K562 (cell line): ENCODE measurements around the gene PLTP. TPM values are rescaled to one million over a fixed set of nuclear protein-coding genes. Genes with fewer than 3 reads are reported as not detected.

Source experiments
- ARID3B ChIP-seq: fragments of 250-450 bp; sonication (Bioruptor Pico); IDR thresholded peaks from 2 replicates; pipeline ENCODE4 v1.4.0; 2020; ENCODE audit warnings: borderline replicate concordance
- CCNT2 ChIP-seq: IDR thresholded peaks from 2 replicates; pipeline ENCODE4 v1.6.1; 2011; ENCODE audit warnings: borderline replicate concordance, low read depth, mild to moderate bottlenecking, moderate library complexity, mixed read lengths, low read length; ENCODE audit not compliant: insufficient read length; ENCODE audit errors: extremely low read depth
- CREM ChIP-seq: IDR thresholded peaks from 2 replicates; pipeline ENCODE4 v1.6.1; 2014; ENCODE audit warnings: antibody characterized with exemption, low read depth
- ETV6 ChIP-seq, 3 experiments: fragments of 150-350 bp in 1 of 3; sonication (generic) in 1 of 3; formaldehyde crosslinking in 1 of 3; IDR thresholded peaks; 2 replicates each; pipeline versions ENCODE4 v1.6.1 to v1.8.0; 2014 to 2022; ENCODE audit warnings: borderline replicate concordance in 2 of 3, low read depth in 2 of 3, antibody characterized with exemption in 1 of 3, low read length in 1 of 3, mild to moderate bottlenecking in 1 of 3, missing genetic modification reagents in 1 of 3
- FOXJ2 ChIP-seq: fragments of 200-800 bp; sonication (Bioruptor generic); IDR thresholded peaks from 2 replicates; pipeline ENCODE4 v1.6.1; 2016; ENCODE audit warnings: missing genetic modification characterization, missing compliant biosample characterization
- FOXK1 ChIP-seq: sonication (generic); formaldehyde crosslinking; IDR thresholded peaks from 2 replicates; pipeline ENCODE4 v1.8.0; 2022; ENCODE audit warnings: missing genetic modification reagents, mild to moderate bottlenecking, borderline replicate concordance
- HDAC1 ChIP-seq, 2 experiments: fragments of 450-650 bp; IDR thresholded peaks; 2 replicates each; pipeline ENCODE4 v1.6.1; 2016 to 2017; ENCODE audit warnings: inconsistent platforms in 1 of 2, mild to moderate bottlenecking in 1 of 2, moderate library complexity in 1 of 2
- IRF2 ChIP-seq: sonication (generic); formaldehyde crosslinking; IDR thresholded peaks from 2 replicates; pipeline ENCODE4 v1.8.1; 2022; ENCODE audit warnings: mild to moderate bottlenecking, missing genetic modification reagents
- NBN ChIP-seq: fragments of 450-650 bp; IDR thresholded peaks from 2 replicates; pipeline ENCODE4 v1.6.1; 2016; ENCODE audit warnings: low read depth, mild to moderate bottlenecking
- NFYB ChIP-seq: IDR thresholded peaks from 2 replicates; pipeline ENCODE4 v1.6.1; 2011; ENCODE audit warnings: mild to moderate bottlenecking, moderate library complexity; ENCODE audit not compliant: insufficient read length; ENCODE audit errors: extremely low read depth
- SMAD4 ChIP-seq: fragments of 250-450 bp; sonication (Bioruptor Pico); conservative IDR thresholded peaks from 2 replicates; pipeline ENCODE4 v1.8.0; 2021; ENCODE audit warnings: inconsistent platforms, mild to moderate bottlenecking, moderate library complexity
- SMARCA5 ChIP-seq: fragments of 450-650 bp; IDR thresholded peaks from 2 replicates; pipeline ENCODE4 v1.6.1; 2016
- TSC22D4 ChIP-seq: fragments of 450-650 bp; IDR thresholded peaks from 2 replicates; pipeline ENCODE4 v1.6.1; 2016; ENCODE audit warnings: missing genetic modification characterization, missing biosample characterization, control low read depth
- ZNF124 ChIP-seq: sonication (generic); formaldehyde crosslinking; IDR thresholded peaks from 2 replicates; pipeline ENCODE4 v1.8.1; 2022; ENCODE audit warnings: missing genetic modification reagents
- ZNF140 ChIP-seq: fragments of 250-450 bp; sonication (Bioruptor Pico); IDR thresholded peaks from 2 replicates; pipeline ENCODE4 v1.8.0; 2021; ENCODE audit warnings: moderate library complexity, mild to moderate bottlenecking, inconsistent platforms
- ZNF41 ChIP-seq: fragments of 250-450 bp; sonication (Bioruptor Pico); conservative IDR thresholded peaks from 2 replicates; pipeline ENCODE4 v1.4.0; 2020; ENCODE audit warnings: mild to moderate bottlenecking
- ZNF449 ChIP-seq: fragments of 250-450 bp; sonication (Bioruptor Pico); IDR thresholded peaks from 2 replicates; pipeline ENCODE4 v1.8.0; 2022; ENCODE audit warnings: moderate library complexity, mild to moderate bottlenecking, inconsistent platforms
- ZNF655 ChIP-seq: fragments of 250-450 bp; sonication (Bioruptor Pico); IDR thresholded peaks from 2 replicates; pipeline ENCODE4 v1.5.0; 2021
- ZNF695 ChIP-seq: fragments of 450-650 bp; formaldehyde crosslinking; IDR thresholded peaks from 2 replicates; pipeline ENCODE4 v1.4.0; 2020; ENCODE audit warnings: mild to moderate bottlenecking, moderate library complexity
- ZNF76 ChIP-seq: fragments of 250-450 bp; sonication (Bioruptor Pico); IDR thresholded peaks from 2 replicates; pipeline ENCODE4 v1.4.0; 2020; ENCODE audit warnings: mild to moderate bottlenecking, moderate library complexity, borderline replicate concordance
- polyA plus RNA-seq, 8 experiments: library from polyadenylated mRNA; depleted of rRNA in 4 of 8; stranded (reverse) in 5 of 8; unstranded in 3 of 8; fragments of >200 nt; fragmentation: Nextera tagmentation in 2 of 8; fragmentation: Illumina TruSeq in 1 of 8; extraction: Ambion mirVana in 2 of 8; extraction: Trizol in 1 of 8; gene quantifications; 2 replicates each; pipeline versions ENCODE4 v1.2.1 to v1.2.3, GENCODE V29; 2011 to 2014; ENCODE audit warnings: inconsistent platforms in 1 of 8, missing spikeins in 1 of 8
- total RNA-seq, 7 experiments: library from RNA; depleted of rRNA in 6 of 7; stranded (reverse); fragments of >200 nt in 6 of 7; fragmentation: Illumina TruSeq in 2 of 7; extraction: Trizol in 2 of 7; gene quantifications; 2 replicates each; pipeline versions ENCODE4 v1.2.1 to v1.2.3, GENCODE V29; 2011 to 2021; ENCODE audit warnings: low replicate concordance in 1 of 7
- TF ChIP-seq, protein P1 (sequence below): fragments of 250-450 bp; sonication (Bioruptor Pico); IDR thresholded peaks from 2 replicates; pipeline ENCODE4 v1.4.0; 2020; ENCODE audit warnings: mild to moderate bottlenecking, moderate library complexity

Gene PLTP
- total and polyA plus RNA-seq, 9 of the 15 experiments (the other 6 are each of a cell fraction or from before 2014, with no cell fraction given) = 2.8 to 29.3 (median 17.6) TPM

GRCh38 chr20:45935416-45936046 lies 23.6 kb upstream of the PLTP start (continued):
- TF ChIP-seq NBN = peak; percentile 86
- peak; percentile 67 for TF ChIP-seq SMAD4 (CRISPR knock-in tag)
- no peak for TF ChIP-seq ZNF449
- no peak for TF ChIP-seq ETV6 (IDR thresholded peaks at IDR 0.05; ENCODE audit: borderline replicate concordance in 1 of 2, low read depth in 2 of 2, low read length in 1 of 2)
- TF ChIP-seq ETV6 (CRISPR knock-in tag; IDR thresholded peaks at IDR 0.05; ENCODE audit: borderline replicate concordance) = no peak
- 0 out of 2 replicates have a peak, but pooled peaks have one; percentile 58 for TF ChIP-seq FOXJ2
- no peak for TF ChIP-seq TSC22D4 (tag)
- TF ChIP-seq FOXK1 (CRISPR knock-in tag) = no peak
- TF ChIP-seq SMARCA5 = no peak
- no peak for TF ChIP-seq CCNT2
- TF ChIP-seq ARID3B (CRISPR knock-in tag) = no peak
- no peak for TF ChIP-seq ZNF124 (CRISPR knock-in tag)
- TF ChIP-seq ZNF41 = no peak
- TF ChIP-seq ZNF76 (CRISPR knock-in tag) = no peak
- TF ChIP-seq, protein P1, sequence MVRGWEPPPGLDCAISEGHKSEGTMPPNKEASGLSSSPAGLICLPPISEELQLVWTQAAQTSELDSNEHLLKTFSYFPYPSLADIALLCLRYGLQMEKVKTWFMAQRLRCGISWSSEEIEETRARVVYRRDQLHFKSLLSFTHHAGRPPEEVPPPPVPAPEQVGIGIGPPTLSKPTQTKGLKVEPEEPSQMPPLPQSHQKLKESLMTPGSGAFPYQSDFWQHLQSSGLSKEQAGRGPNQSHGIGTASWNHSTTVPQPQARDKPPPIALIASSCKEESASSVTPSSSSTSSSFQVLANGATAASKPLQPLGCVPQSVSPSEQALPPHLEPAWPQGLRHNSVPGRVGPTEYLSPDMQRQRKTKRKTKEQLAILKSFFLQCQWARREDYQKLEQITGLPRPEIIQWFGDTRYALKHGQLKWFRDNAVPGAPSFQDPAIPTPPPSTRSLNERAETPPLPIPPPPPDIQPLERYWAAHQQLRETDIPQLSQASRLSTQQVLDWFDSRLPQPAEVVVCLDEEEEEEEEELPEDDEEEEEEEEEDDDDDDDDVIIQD (CRISPR knock-in tag) = no peak
- no peak for TF ChIP-seq ZNF140 (CRISPR knock-in tag)
- no peak for TF ChIP-seq IRF2
- peak in 1 of 2 experiments; percentile 95; a peak in 2 of 4 replicates for TF ChIP-seq HDAC1 (IDR thresholded peaks at IDR 0.05)
- TF ChIP-seq ZNF695 (CRISPR knock-in tag) = no peak
- TF ChIP-seq ZNF655 (CRISPR knock-in tag) = no peak
- TF ChIP-seq CREM = peak; percentile 82
- no peak for TF ChIP-seq NFYB
